HepG2 (cell line): Measurements from ENCODE around the gene TMBIM4. TPM values are rescaled to one million over a fixed set of nuclear protein-coding genes. Genes with fewer than 3 reads are reported as not detected.

Source experiments
- ATAC-seq: fragments of 200-7000 bp; cut with Tn5 transposase; 3 replicates; pipeline ENCODE4 v1.9.1; 2020; ENCODE audit warnings: mild to moderate bottlenecking, moderate library complexity
- BruUV-seq: library from RNA; stranded (reverse); fragments of 400-500 nt; replicated peaks from 2 replicates; lab custom pipeline; 2021; lab: Mats Ljungman, UMichigan
- CTCF ChIA-PET: fragments of 300-600 bp; formaldehyde crosslinking; extraction: SDS; loops from one replicate; lab custom pipeline; 2021; ENCODE audit warnings: low total read pairs, inconsistent platforms, low intra/inter-chr PET ratio; lab: Yijun Ruan, JAX
- POLR2A ChIA-PET: fragments of 350-600 bp; sonication (Branson Sonifier 250); formaldehyde crosslinking; loops from one replicate; lab custom pipeline; 2020; ENCODE audit warnings: antibody characterized with exemption, inconsistent platforms; lab: Yijun Ruan, JAX
- DNase-seq: peaks from one replicate; pipeline ENCODE4 v3.0.0-alpha.2; 2015; ENCODE audit warnings: low spot score
- FAIRE-seq: peaks from 3 replicates; lab custom pipeline; 2011; peaks lifted over from hg19 to GRCh38; lab: Jason Lieb, UNC
- H2AFZ ChIP-seq: one replicate; pipeline ENCODE4 v1.6.1; 2011; ENCODE audit warnings: low read length, inconsistent platforms
- H3K27ac ChIP-seq: fragments of 300-600 bp; 3 replicates; pipeline ENCODE4 v1.8.0; 2011; ENCODE audit warnings: mixed run types, mild to moderate bottlenecking, mixed read lengths, low read length, inconsistent platforms; ENCODE audit not compliant: insufficient read depth; ENCODE audit errors: extremely low read length
- H3K27me3 ChIP-seq, 2 experiments: fragments of 200-600 bp in 1 of 2; 2 replicates in 1 of 2; 3 replicates in 1 of 2; pipeline versions ENCODE4 v1.6.0 to v1.8.0; 2011; ENCODE audit warnings: low read length in 2 of 2, mild to moderate bottlenecking in 2 of 2, moderate library complexity in 2 of 2, inconsistent platforms in 1 of 2; ENCODE audit not compliant: insufficient read depth in 2 of 2, control insufficient read depth in 1 of 2
- H3K36me3 ChIP-seq, 2 experiments: fragments of 200-600 bp in 1 of 2; replicated peaks in 1 of 2; 2 replicates in 1 of 2; 3 replicates in 1 of 2; pipeline versions ENCODE4 v1.5.1 to v1.8.0; 2011; ENCODE audit warnings: low read length in 2 of 2, inconsistent platforms in 1 of 2; ENCODE audit not compliant: insufficient read depth in 2 of 2, control insufficient read depth in 1 of 2
- H3K4me1 ChIP-seq: 2 replicates; pipeline ENCODE4 v1.5.1; 2012; ENCODE audit warnings: low read length, inconsistent platforms; ENCODE audit not compliant: insufficient read depth
- H3K4me2 ChIP-seq: 2 replicates; pipeline ENCODE4 v1.6.0; 2011; ENCODE audit warnings: low read depth, low read length, inconsistent platforms
- H3K4me3 ChIP-seq, 3 experiments: fragments of 200-600 bp in 1 of 3; sonication (generic), shearing (Covaris generic) in 1 of 3; replicated peaks in 1 of 3; 2 replicates each; pipeline ENCODE4 v1.5.1; 2011 to 2016; ENCODE audit warnings: low read length in 3 of 3, inconsistent platforms in 2 of 3, low read depth in 2 of 3, mild to moderate bottlenecking in 2 of 3, control low read depth in 1 of 3, mixed read lengths in 1 of 3; ENCODE audit not compliant: insufficient read depth in 1 of 3
- H3K79me2 ChIP-seq: one replicate; pipeline ENCODE4 v1.6.1; 2011; ENCODE audit warnings: low read length, inconsistent platforms; ENCODE audit not compliant: insufficient read depth
- H3K9ac ChIP-seq: 2 replicates; pipeline ENCODE4 v1.6.0; 2011; ENCODE audit warnings: mild to moderate bottlenecking, low read depth, low read length, inconsistent platforms; ENCODE audit not compliant: insufficient read depth
- H3K9me3 ChIP-seq: 2 replicates; pipeline ENCODE4 v1.5.1; 2012; ENCODE audit warnings: mild to moderate bottlenecking, low read length
- H4K20me1 ChIP-seq: 2 replicates; pipeline ENCODE4 v1.6.0; 2011; ENCODE audit warnings: inconsistent platforms, mild to moderate bottlenecking, low read length, moderate library complexity; ENCODE audit not compliant: insufficient read depth
- ATF1 ChIP-seq: IDR thresholded peaks from 2 replicates; pipeline ENCODE4 v1.6.1; 2016; ENCODE audit warnings: mild to moderate bottlenecking, control low read depth
- ATM ChIP-seq: fragments of 450-650 bp; IDR thresholded peaks from 2 replicates; pipeline ENCODE4 v1.7.1; 2017; ENCODE audit warnings: mild to moderate bottlenecking, borderline replicate concordance
- FOSL2 ChIP-seq: sonication (generic); formaldehyde crosslinking; IDR thresholded peaks from 2 replicates; pipeline ENCODE4 v1.4.0; 2020; ENCODE audit warnings: missing genetic modification reagents
- HOMEZ ChIP-seq: IDR thresholded peaks from 2 replicates; pipeline ENCODE4 v1.6.1; 2016; ENCODE audit warnings: low read depth
- KLF6 ChIP-seq: IDR thresholded peaks from 2 replicates; pipeline ENCODE4 v1.8.0; 2016; ENCODE audit warnings: missing biosample characterization, missing genetic modification reagents
- PPARG ChIP-seq: conservative IDR thresholded peaks from 2 replicates; pipeline ENCODE4 v1.6.1; 2016; ENCODE audit warnings: missing biosample characterization, missing genetic modification reagents
- SKIL ChIP-seq: sonication (generic); formaldehyde crosslinking; IDR thresholded peaks from 2 replicates; pipeline ENCODE4 v1.8.0; 2022; ENCODE audit warnings: missing genetic modification reagents, mild to moderate bottlenecking, moderate library complexity, borderline replicate concordance
- SNRNP70 ChIP-seq: fragments of 200-400 bp; formaldehyde crosslinking; IDR thresholded peaks from 2 replicates; pipeline ENCODE4 v1.6.1; 2017; ENCODE audit warnings: mild to moderate bottlenecking, low read depth, low read length, moderate library complexity
- STAT6 ChIP-seq: sonication (generic); formaldehyde crosslinking; IDR thresholded peaks from 2 replicates; pipeline ENCODE4 v1.4.0; 2020; ENCODE audit warnings: missing genetic modification reagents, mild to moderate bottlenecking, borderline replicate concordance
- ZNF256 ChIP-seq: sonication (generic); formaldehyde crosslinking; conservative IDR thresholded peaks from 2 replicates; pipeline ENCODE4 v1.4.0; 2020; ENCODE audit warnings: missing genetic modification reagents
- ZNF44 ChIP-seq: sonication (generic); formaldehyde crosslinking; IDR thresholded peaks from 2 replicates; pipeline ENCODE4 v1.5.1; 2020; ENCODE audit warnings: mild to moderate bottlenecking, missing genetic modification reagents
- ZNF691 ChIP-seq: sonication (generic); formaldehyde crosslinking; IDR thresholded peaks from 2 replicates; pipeline ENCODE4 v1.4.0; 2020; ENCODE audit warnings: missing genetic modification reagents, low read depth, mild to moderate bottlenecking, borderline replicate concordance
- WGBS: methylation state at CpG from one replicate; pipeline ENCODE4 v1.1.6; 2017; ENCODE audit warnings: low lambda C conversion rate; 5-methylcytosine and 5-hydroxymethylcytosine counted together
- in situ Hi-C: cut with HindIII; loops from 2 replicates; pipeline ENCODE4 v1.10.0; 2017; ENCODE audit warnings: low pct_unique_long_range_greater_than_20kb; ENCODE audit not compliant: extremely low pct_ligation_motif_present
- intact Hi-C: fragments of 100-400 bp; cut with micrococcal nuclease; formaldehyde crosslinking; loops from one replicate; pipeline ENCODE4 v1.10.0; 2022; ENCODE audit not compliant: unreplicated experiment
- polyA plus RNA-seq, 8 experiments: library from polyadenylated mRNA; depleted of rRNA in 3 of 8; stranded (reverse) in 7 of 8; unstranded in 1 of 8; fragments of >200 nt; fragmentation: Illumina TruSeq in 4 of 8; extraction: Trizol in 4 of 8; gene quantifications; 2 replicates each; pipeline versions ENCODE4 v1.2.1 to v1.2.3, GENCODE V29; 2011 to 2016; ENCODE audit warnings: low read depth in 4 of 8, missing spikeins in 1 of 8, mixed read lengths in 1 of 8; ENCODE audit not compliant: insufficient read depth in 1 of 8
- total RNA-seq, 5 experiments: library from RNA; depleted of rRNA; stranded (reverse); fragments of >200 nt; fragmentation: Illumina TruSeq; extraction: Trizol; gene quantifications; 2 replicates each; pipeline ENCODE4 v1.2.3, GENCODE V29; 2016; ENCODE audit warnings: low read depth in 1 of 5

Gene TMBIM4
- total and polyA plus RNA-seq, 2 of the 13 experiments (the other 11 are each of a cell fraction or from before 2014, with no cell fraction given), result 60.5 to 67.7 TPM

- Histone ChIP-seq H3K27me3 (no peaks in the 10 kb centered on the region), H3K9me3 (peaks cover 10% of the 10 kb centered on the region), H4K20me1 (no peaks in the 10 kb centered on the region), H3K36me3 (no peaks in the 10 kb centered on the region), H3K4me3 (no peak overlapping the region), H3K4me1 (peaks cover 21% of the 10 kb centered on the region), H3K79me2 (peaks cover 38% of the 10 kb centered on the region), H2AFZ (no peak overlapping the region), H3K4me2 (no peak overlapping the region), H3K27ac (no peak overlapping the region), H3K9ac (no peak overlapping the region)
- POLR2A ChIA-PET, result no interaction called here
- intact Hi-C loops (no loop called here), in situ Hi-C loops (no loop called here)
- CTCF ChIA-PET, result no interaction called here
- ATAC-seq, result no peak
- BruUV-seq, result no TSS peak
- WGBS, result 83% methylated on average over 4 of the region's 4 CpGs
- TF ChIP-seq ATM (no peak), ZNF691 (CRISPR knock-in tag) (no peak), ZNF44 (no peak), ZNF256 (CRISPR knock-in tag) (no peak), PPARG (CRISPR knock-in tag) (no peak), KLF6 (CRISPR knock-in tag) (no peak)
- FAIRE-seq, result no peak
- DNase-seq, result no peak
Observed at GRCh38 chr12:66163289-66163688, 6.5 kb downstream of the TMBIM4 start.

GRCh38 chr12:66162701-66163100 lies 7.1 kb downstream of the TMBIM4 start:
- H3K79me2 ChIP-seq, result peaks cover 32% of the 10 kb centered on the region
- FAIRE-seq (no peak), ATAC-seq (no peak), DNase-seq (no peak)
- peaks cover 10% of the 10 kb centered on the region for H3K9me3 ChIP-seq
- no peaks in the 10 kb centered on the region for H3K27me3 ChIP-seq
- POLR2A ChIA-PET, result no interaction called here
- WGBS, result 97% methylated on average over 2 of the region's 2 CpGs
- intact Hi-C loops (no loop called here), in situ Hi-C loops (no loop called here)
- no peaks in the 10 kb centered on the region for H4K20me1 ChIP-seq
- CTCF ChIA-PET, result no interaction called here
- H3K4me2 ChIP-seq, result no peak overlapping the region
- H3K4me3 ChIP-seq, result no peak overlapping the region
- H2AFZ ChIP-seq, result no peak overlapping the region
- BruUV-seq, result no TSS peak
- H3K27ac ChIP-seq, result no peak overlapping the region
- no peak overlapping the region for H3K9ac ChIP-seq
- H3K36me3 ChIP-seq, result no peaks in the 10 kb centered on the region
- H3K4me1 ChIP-seq, result peaks cover 15% of the 10 kb centered on the region
- no peak for TF ChIP-seq FOSL2 (CRISPR knock-in tag)
- TF ChIP-seq STAT6 (CRISPR knock-in tag), result no peak
- no peak for TF ChIP-seq ATF1
- no peak for TF ChIP-seq HOMEZ (CRISPR knock-in tag)
- no peak for TF ChIP-seq SKIL
- TF ChIP-seq SNRNP70, result no peak
